Left lung (tissue), 10 donors: ENCODE measurements around the gene KDM1B. TPM values are rescaled to one million over a fixed set of nuclear protein-coding genes. Genes with fewer than 3 reads are reported as not detected.

ENCODE experiments used
- ATAC-seq: fragments of 200-7000 bp; cut with Tn5 transposase; one replicate; pipeline ENCODE4 v1.9.1; 2020; ENCODE audit warnings: moderate library complexity
- DNase-seq, 4 donors: peaks; one replicate each; pipeline ENCODE4 v3.0.0-alpha.2; 2013 to 2020
- H3K27ac ChIP-seq, 2 donors: fragments of 200-600 bp; sonication (generic) in 1 of 2; one replicate each; pipeline versions ENCODE4 v1.5.0 to v1.8.0; 2020 to 2021
- H3K27me3 ChIP-seq, 2 donors: fragments of 200-600 bp; sonication (generic) in 1 of 2; one replicate each; pipeline versions ENCODE4 v1.5.0 to v1.8.0; 2020 to 2021
- H3K36me3 ChIP-seq, 2 donors: fragments of 200-600 bp; sonication (generic) in 1 of 2; one replicate each; pipeline versions ENCODE4 v1.5.0 to v1.8.0; 2020 to 2021
- H3K4me1 ChIP-seq, 2 donors: fragments of 200-600 bp; one replicate each; pipeline ENCODE4 v1.8.0; 2021
- H3K4me3 ChIP-seq, 2 donors: fragments of 200-600 bp; sonication (generic) in 1 of 2; one replicate each; pipeline versions ENCODE4 v1.5.0 to v1.8.0; 2020 to 2021; ENCODE audit warnings: mild to moderate bottlenecking in 1 of 2
- H3K9me3 ChIP-seq, 2 donors: fragments of 200-600 bp; sonication (generic) in 1 of 2; one replicate each; pipeline versions ENCODE4 v1.5.0 to v1.8.0; 2020 to 2021
- CTCF ChIP-seq, 2 donors: fragments of 200-600 bp; sonication (generic) in 1 of 2; IDR thresholded peaks; one replicate each; pipeline versions ENCODE4 v1.5.0 to v1.8.0; 2021; ENCODE audit warnings: antibody characterized with exemption in 2 of 2
- intact Hi-C, 2 donors: fragments of 100-400 bp; cut with DNase I; formaldehyde crosslinking; loops; one replicate each; pipeline versions ENCODE4 v1.11.2 to v1.14.2; 2022
- polyA plus RNA-seq, 6 donors: library from polyadenylated mRNA; unstranded; fragments of 120-200 nt; gene quantifications; one replicate each; pipeline ENCODE4 v1.2.1, GENCODE V29; 2013; ENCODE audit not compliant: insufficient read length in 6 of 6
- total RNA-seq, 2 donors: library from RNA; stranded (reverse); fragmentation: NEBNext Ultra II Directional; extraction: Animal tissue kit (Norgen Biotek cat#: 25700); gene quantifications; one replicate each; pipeline ENCODE4 v1.2.1, GENCODE V29; 2021
- donor health status: DM: no; HTN: yes; CAD: no.
- donor health status: DM: no; HTN: no; CAD: no.

Gene KDM1B
- total and polyA plus RNA-seq, 8 donors, result 20.3 to 25.1 (median 22.5) TPM

GRCh38 chr6:18209539-18210197, 54.4 kb downstream of the KDM1B start:
- TF ChIP-seq CTCF (IDR thresholded peaks at IDR 0.05), result no peak
- no peaks in the 10 kb centered on the region for H3K27me3 ChIP-seq
- DNase-seq (no peak), ATAC-seq (peak; percentile 53)
- intact Hi-C loops, result no loop called here
- H3K27ac ChIP-seq, result no peak overlapping the region
- H3K9me3 ChIP-seq, result no peaks in the 10 kb centered on the region
- no peak overlapping the region for H3K4me3 ChIP-seq
- H3K36me3 ChIP-seq, result peaks cover 0 to 87% of the 10 kb centered on the region in 2 donors
- no peaks in the 10 kb centered on the region for H3K4me1 ChIP-seq

DNA sequence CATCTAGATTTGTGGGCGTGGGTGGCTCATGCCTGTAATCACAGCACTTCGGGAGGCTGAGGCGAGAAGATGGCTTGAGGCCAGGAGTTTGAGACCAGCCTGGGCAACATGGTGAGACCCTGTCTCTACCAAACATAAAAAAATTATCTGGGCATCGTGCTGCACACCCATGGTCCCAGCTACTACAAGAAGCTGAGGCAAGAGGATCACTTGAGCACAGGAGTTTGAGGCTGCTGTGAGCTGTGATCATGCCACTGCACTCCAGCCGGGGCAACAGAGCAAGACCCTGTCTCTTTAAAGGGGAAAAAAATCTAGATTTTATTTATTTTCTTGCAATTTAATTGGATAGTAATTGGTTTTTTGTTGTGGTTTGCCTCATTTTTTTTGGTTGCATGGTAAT, 55.5 kb downstream of the KDM1B start:
- intact Hi-C loops, result no loop called here

GRCh38 chr6:18211338-18211737, 56.1 kb downstream of the KDM1B start:
- DNase-seq (no peak), ATAC-seq (no peak)
- Histone ChIP-seq H3K27me3 (no peaks in the 10 kb centered on the region), H3K36me3 (peaks cover 0 to 85% of the 10 kb centered on the region in 2 donors), H3K9me3 (no peaks in the 10 kb centered on the region), H3K4me3 (no peak overlapping the region), H3K27ac (no peak overlapping the region), H3K4me1 (peaks cover 0 to 14% of the 10 kb centered on the region in 2 donors)
- no peak for TF ChIP-seq CTCF (IDR thresholded peaks at IDR 0.05)
- intact Hi-C loops, result no loop called here

More for the DNA sequence above, 55.5 kb downstream of the KDM1B start:
- Histone ChIP-seq H3K36me3 (peaks cover 0 to 86% of the 10 kb centered on the region in 2 donors), H3K9me3 (no peaks in the 10 kb centered on the region), H3K27me3 (no peaks in the 10 kb centered on the region), H3K27ac (no peak overlapping the region), H3K4me3 (no peak overlapping the region), H3K4me1 (peaks cover 0 to 8% of the 10 kb centered on the region in 2 donors)
- no peak for ATAC-seq
- TF ChIP-seq CTCF (IDR thresholded peaks at IDR 0.05), result no peak
- DNase-seq, result no peak

DNA sequence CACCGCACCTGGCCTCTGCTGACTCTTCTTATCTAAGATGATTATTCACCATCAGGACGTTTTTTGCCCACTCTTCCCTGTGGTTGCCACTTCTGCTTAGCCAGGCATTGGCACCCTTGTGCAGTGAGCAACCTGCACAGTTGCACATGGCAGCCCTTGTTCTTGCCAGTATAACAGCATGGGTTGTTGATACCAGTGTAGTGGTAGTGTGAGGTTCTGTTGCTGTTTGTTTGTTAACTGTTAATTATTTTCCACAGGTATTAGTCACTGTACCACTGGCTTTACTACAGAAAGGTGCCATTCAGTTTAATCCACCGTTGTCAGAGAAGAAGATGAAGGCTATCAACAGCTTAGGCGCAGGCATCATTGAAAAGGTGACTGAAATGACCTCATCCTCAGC, 57.0 kb downstream of the KDM1B start:
- intact Hi-C loops, result no loop called here
- no peaks in the 10 kb centered on the region for H3K9me3 ChIP-seq
- no peak overlapping the region for H3K4me3 ChIP-seq
- H3K27me3 ChIP-seq, result no peaks in the 10 kb centered on the region
- H3K27ac ChIP-seq, result no peak overlapping the region
- TF ChIP-seq CTCF (IDR thresholded peaks at IDR 0.05), result no peak
- ATAC-seq (no peak), DNase-seq (no peak)
- H3K4me1 ChIP-seq, result peaks cover 0 to 14% of the 10 kb centered on the region in 2 donors
- H3K36me3 ChIP-seq, result peaks cover 0 to 83% of the 10 kb centered on the region in 2 donors

DNA sequence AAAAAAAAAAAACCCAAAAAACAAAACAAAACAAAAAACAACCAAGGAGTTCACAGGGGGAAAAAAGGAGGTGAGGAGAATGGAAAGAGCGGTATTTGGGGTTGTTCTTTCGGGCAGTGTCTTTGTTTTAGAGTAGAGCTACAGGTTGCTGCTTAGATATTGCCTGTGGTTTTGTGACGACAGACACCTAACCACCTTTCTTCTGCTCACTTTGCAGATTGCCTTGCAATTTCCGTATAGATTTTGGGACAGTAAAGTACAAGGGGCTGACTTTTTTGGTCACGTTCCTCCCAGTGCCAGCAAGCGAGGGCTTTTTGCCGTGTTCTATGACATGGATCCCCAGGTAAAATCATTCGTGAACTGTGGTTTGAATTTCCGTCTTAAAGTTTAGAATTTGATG, 58.2 kb downstream of the KDM1B start:
- no peaks in the 10 kb centered on the region for H3K9me3 ChIP-seq
- no peaks in the 10 kb centered on the region for H3K27me3 ChIP-seq
- H3K4me3 ChIP-seq, result no peak overlapping the region
- H3K27ac ChIP-seq, result no peak overlapping the region
- intact Hi-C loops, result no loop called here
- peaks cover 0 to 14% of the 10 kb centered on the region in 2 donors for H3K4me1 ChIP-seq
- TF ChIP-seq CTCF (IDR thresholded peaks at IDR 0.05), result no peak
- ATAC-seq, result no peak
- no peak for DNase-seq
- H3K36me3 ChIP-seq, result peaks cover 0 to 83% of the 10 kb centered on the region in 2 donors
